Measurements from ENCODE around the gene NTN4.
"Not testable (repeated sequence)": the region's sequence is repeated elsewhere in the genome, so short reads cannot be mapped to it uniquely, and the experiment has no call there.

Gene NTN4

GRCh38 chr12:95790917-95791849 is 619 bp upstream of the NTN4 start:
- H3K9ac ChIP-seq (ENCODE audit: low read length) = no peak overlapping the region
- no peaks in the 10 kb centered on the region for H3K9me3 ChIP-seq (ENCODE audit: low read length)
- H3K4me1 ChIP-seq (ENCODE audit: insufficient read depth, low read length) = peaks cover 9% of the 10 kb centered on the region
- peak overlapping the region; percentile 42 to 66 for H3K4me3 ChIP-seq (ENCODE audit: low read depth in 1 of 2, low read length in 2 of 2)
- H3K27me3 ChIP-seq (ENCODE audit: control insufficient read depth in 1 of 2, insufficient read depth in 2 of 2, low read length in 2 of 2) = no peaks in the 10 kb centered on the region
- peak overlapping the region; percentile 12 for H3K27ac ChIP-seq (ENCODE audit: low read depth, low read length)
- no peaks in the 10 kb centered on the region for H3K36me3 ChIP-seq (ENCODE audit: insufficient read depth, low read length)

- Histone ChIP-seq H3K9me3 (ENCODE audit: low read length) (no peaks in the 10 kb centered on the region), H3K4me3 (ENCODE audit: low read depth in 1 of 2, low read length in 2 of 2) (peak overlapping the region; percentile 54 to 72), H3K4me1 (ENCODE audit: insufficient read depth, low read length) (peaks cover 9% of the 10 kb centered on the region), H3K36me3 (ENCODE audit: insufficient read depth, low read length) (no peaks in the 10 kb centered on the region), H3K27ac (ENCODE audit: low read depth, low read length) (peak overlapping the region; percentile 56), H3K27me3 (ENCODE audit: control insufficient read depth in 1 of 2, insufficient read depth in 2 of 2, low read length in 2 of 2) (no peaks in the 10 kb centered on the region), H3K9ac (ENCODE audit: low read length) (no peak overlapping the region)
Measured at GRCh38 chr12:95789126-95790032, 1.2 kb downstream of the NTN4 start.

GRCh38 chr12:95788637-95789036 is 1.9 kb downstream of the NTN4 start:
- Histone ChIP-seq H3K36me3 (ENCODE audit: insufficient read depth, low read length) (no peaks in the 10 kb centered on the region), H3K9me3 (ENCODE audit: low read length) (no peaks in the 10 kb centered on the region), H3K27ac (ENCODE audit: low read depth, low read length) (no peak overlapping the region), H3K4me1 (ENCODE audit: insufficient read depth, low read length) (peaks cover 9% of the 10 kb centered on the region), H3K27me3 (ENCODE audit: control insufficient read depth in 1 of 2, insufficient read depth in 2 of 2, low read length in 2 of 2) (no peaks in the 10 kb centered on the region), H3K4me3 (ENCODE audit: low read depth in 1 of 2, low read length in 2 of 2) (no peak overlapping the region), H3K9ac (ENCODE audit: low read length) (no peak overlapping the region)

- no peak overlapping the region for H3K27ac ChIP-seq (ENCODE audit: low read depth, low read length)
- no peaks in the 10 kb centered on the region for H3K9me3 ChIP-seq (ENCODE audit: low read length)
- no peaks in the 10 kb centered on the region for H3K36me3 ChIP-seq (ENCODE audit: insufficient read depth, low read length)
- H3K4me3 ChIP-seq (ENCODE audit: low read depth in 1 of 2, low read length in 2 of 2) = no peak overlapping the region
- no peaks in the 10 kb centered on the region for H3K27me3 ChIP-seq (ENCODE audit: control insufficient read depth in 1 of 2, insufficient read depth in 2 of 2, low read length in 2 of 2)
- H3K9ac ChIP-seq (ENCODE audit: low read length) = no peak overlapping the region
- peaks cover 9% of the 10 kb centered on the region for H3K4me1 ChIP-seq (ENCODE audit: insufficient read depth, low read length)
Measured at GRCh38 chr12:95787274-95787818, 3.2 kb downstream of the NTN4 start.

- Histone ChIP-seq H3K4me3 (ENCODE audit: low read depth in 1 of 2, low read length in 2 of 2) (no peak overlapping the region), H3K4me1 (ENCODE audit: insufficient read depth, low read length) (peaks cover 9% of the 10 kb centered on the region), H3K36me3 (ENCODE audit: insufficient read depth, low read length) (no peaks in the 10 kb centered on the region), H3K27ac (ENCODE audit: low read depth, low read length) (no peak overlapping the region), H3K27me3 (ENCODE audit: control insufficient read depth in 1 of 2, insufficient read depth in 2 of 2, low read length in 2 of 2) (no peaks in the 10 kb centered on the region), H3K9ac (ENCODE audit: low read length) (no peak overlapping the region), H3K9me3 (ENCODE audit: low read length) (no peaks in the 10 kb centered on the region)
Measured at GRCh38 chr12:95784915-95785314, 5.6 kb downstream of the NTN4 start.

- Histone ChIP-seq H3K36me3 (ENCODE audit: insufficient read depth, low read length) (no peaks in the 10 kb centered on the region), H3K4me1 (ENCODE audit: insufficient read depth, low read length) (peaks cover 3% of the 10 kb centered on the region), H3K9ac (ENCODE audit: low read length) (no peak overlapping the region), H3K4me3 (ENCODE audit: low read depth in 1 of 2, low read length in 2 of 2) (no peak overlapping the region), H3K27me3 (ENCODE audit: control insufficient read depth in 1 of 2, insufficient read depth in 2 of 2, low read length in 2 of 2) (no peaks in the 10 kb centered on the region), H3K9me3 (ENCODE audit: low read length) (no peaks in the 10 kb centered on the region), H3K27ac (ENCODE audit: low read depth, low read length) (no peak overlapping the region)
Measured at GRCh38 chr12:95784286-95784685, 6.3 kb downstream of the NTN4 start.

GRCh38 chr12:95775466-95775865 is 15.1 kb downstream of the NTN4 start:
- H3K36me3 ChIP-seq (ENCODE audit: insufficient read depth, low read length); H3K27me3 ChIP-seq (ENCODE audit: control insufficient read depth in 1 of 2, insufficient read depth in 2 of 2, low read length in 2 of 2); H3K9me3 ChIP-seq (ENCODE audit: low read length); H3K4me3 ChIP-seq (ENCODE audit: low read depth in 1 of 2, low read length in 2 of 2); H3K9ac ChIP-seq (ENCODE audit: low read length); H3K27ac ChIP-seq (ENCODE audit: low read depth, low read length); H3K4me1 ChIP-seq (ENCODE audit: insufficient read depth, low read length): not testable (repeated sequence)

- Histone ChIP-seq H3K36me3 (ENCODE audit: insufficient read depth, low read length) (no peaks in the 10 kb centered on the region), H3K27me3 (ENCODE audit: control insufficient read depth in 1 of 2, insufficient read depth in 2 of 2, low read length in 2 of 2) (no peaks in the 10 kb centered on the region), H3K9ac (ENCODE audit: low read length) (no peak overlapping the region), H3K27ac (ENCODE audit: low read depth, low read length) (no peak overlapping the region), H3K4me1 (ENCODE audit: insufficient read depth, low read length) (no peaks in the 10 kb centered on the region), H3K4me3 (ENCODE audit: low read depth in 1 of 2, low read length in 2 of 2) (no peak overlapping the region), H3K9me3 (ENCODE audit: low read length) (no peaks in the 10 kb centered on the region)
Measured at GRCh38 chr12:95774311-95775045, 16.1 kb downstream of the NTN4 start.

GRCh38 chr12:95773320-95773719 is 17.2 kb downstream of the NTN4 start:
- Histone ChIP-seq H3K27me3 (ENCODE audit: control insufficient read depth in 1 of 2, insufficient read depth in 2 of 2, low read length in 2 of 2) (no peaks in the 10 kb centered on the region), H3K4me1 (ENCODE audit: insufficient read depth, low read length) (no peaks in the 10 kb centered on the region), H3K9ac (ENCODE audit: low read length) (no peak overlapping the region), H3K9me3 (ENCODE audit: low read length) (no peaks in the 10 kb centered on the region), H3K27ac (ENCODE audit: low read depth, low read length) (no peak overlapping the region), H3K36me3 (ENCODE audit: insufficient read depth, low read length) (no peaks in the 10 kb centered on the region), H3K4me3 (ENCODE audit: low read depth in 1 of 2, low read length in 2 of 2) (no peak overlapping the region)

- Histone ChIP-seq H3K9me3 (ENCODE audit: low read length) (no peaks in the 10 kb centered on the region), H3K4me3 (ENCODE audit: low read depth in 1 of 2, low read length in 2 of 2) (no peak overlapping the region), H3K27me3 (ENCODE audit: control insufficient read depth in 1 of 2, insufficient read depth in 2 of 2, low read length in 2 of 2) (no peaks in the 10 kb centered on the region), H3K27ac (ENCODE audit: low read depth, low read length) (no peak overlapping the region), H3K9ac (ENCODE audit: low read length) (no peak overlapping the region), H3K4me1 (ENCODE audit: insufficient read depth, low read length) (peaks cover 5% of the 10 kb centered on the region), H3K36me3 (ENCODE audit: insufficient read depth, low read length) (no peaks in the 10 kb centered on the region)
Measured at GRCh38 chr12:95767703-95768102, 22.9 kb downstream of the NTN4 start.

Measured in muscle layer of colon (tissue), 2 donors.